HG03025 (cell line): ENCODE data around the gene GUCY2D.
"Not testable (repeated sequence)": the region's sequence is repeated elsewhere in the genome, so short reads cannot be mapped to it uniquely, and the experiment has no call there.

Experiments used
- ATAC-seq: cut with Tn5 transposase; IDR thresholded peaks from one replicate; pipeline ENCODE4 v1.9.1; 2021; ENCODE audit warnings: mild to moderate bottlenecking, moderate library complexity; ENCODE audit not compliant: unreplicated experiment, low FRiP score

GUCY2D gene

DNA sequence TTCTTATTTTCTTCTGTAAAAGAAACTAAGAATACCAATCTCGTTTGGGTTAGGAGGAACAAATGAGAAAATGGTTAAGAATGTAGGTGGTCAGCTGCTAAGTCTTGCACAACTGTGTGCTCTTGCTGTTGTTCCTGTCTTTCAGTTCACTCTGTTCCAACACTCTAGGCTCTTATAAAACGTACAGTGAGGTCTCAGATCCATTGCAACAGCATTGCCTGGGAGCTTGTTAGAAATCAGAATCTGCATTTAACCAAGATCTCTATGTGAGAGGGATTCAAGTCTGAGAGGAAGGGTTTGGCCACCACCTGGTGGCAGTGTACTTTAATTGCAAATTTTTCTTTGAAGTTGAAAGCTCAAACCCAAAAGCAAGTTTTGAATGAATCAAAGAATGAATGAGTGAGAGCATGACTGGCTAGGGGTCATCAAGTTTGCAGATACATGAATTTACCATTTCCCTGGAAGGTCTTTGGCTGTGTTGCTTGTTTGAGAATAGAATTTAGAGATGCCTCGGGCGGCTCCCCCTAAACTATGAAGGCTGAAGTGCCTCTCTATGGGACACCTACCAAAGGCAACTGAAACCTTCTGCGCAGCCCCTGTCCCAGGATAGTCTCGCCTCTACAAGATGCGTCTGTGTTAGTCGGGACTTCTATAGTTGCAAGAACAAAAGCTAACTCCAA lies 39.0 kb downstream of the GUCY2D start:
- no peak for ATAC-seq

DNA sequence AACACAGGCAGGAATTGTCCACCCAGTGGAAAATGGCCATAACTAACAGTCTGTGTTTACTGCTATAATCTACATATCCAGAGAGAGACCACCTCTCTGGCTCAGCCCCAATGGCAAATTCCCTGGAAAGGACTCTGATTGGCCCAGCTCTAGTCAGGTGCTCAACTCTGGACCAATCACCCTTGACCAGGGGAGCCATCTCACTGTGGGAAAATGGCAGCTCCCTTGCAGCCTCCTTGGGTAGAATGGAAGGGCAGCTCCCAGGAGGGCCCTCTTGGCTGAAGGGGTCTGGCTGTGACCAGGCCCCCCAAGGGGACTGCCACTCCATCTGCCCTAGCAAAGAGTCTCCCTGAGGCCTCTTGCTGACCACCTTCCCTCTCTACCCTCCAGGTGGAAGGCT lies 39.6 kb downstream of the GUCY2D start:
- no peak for ATAC-seq

DNA sequence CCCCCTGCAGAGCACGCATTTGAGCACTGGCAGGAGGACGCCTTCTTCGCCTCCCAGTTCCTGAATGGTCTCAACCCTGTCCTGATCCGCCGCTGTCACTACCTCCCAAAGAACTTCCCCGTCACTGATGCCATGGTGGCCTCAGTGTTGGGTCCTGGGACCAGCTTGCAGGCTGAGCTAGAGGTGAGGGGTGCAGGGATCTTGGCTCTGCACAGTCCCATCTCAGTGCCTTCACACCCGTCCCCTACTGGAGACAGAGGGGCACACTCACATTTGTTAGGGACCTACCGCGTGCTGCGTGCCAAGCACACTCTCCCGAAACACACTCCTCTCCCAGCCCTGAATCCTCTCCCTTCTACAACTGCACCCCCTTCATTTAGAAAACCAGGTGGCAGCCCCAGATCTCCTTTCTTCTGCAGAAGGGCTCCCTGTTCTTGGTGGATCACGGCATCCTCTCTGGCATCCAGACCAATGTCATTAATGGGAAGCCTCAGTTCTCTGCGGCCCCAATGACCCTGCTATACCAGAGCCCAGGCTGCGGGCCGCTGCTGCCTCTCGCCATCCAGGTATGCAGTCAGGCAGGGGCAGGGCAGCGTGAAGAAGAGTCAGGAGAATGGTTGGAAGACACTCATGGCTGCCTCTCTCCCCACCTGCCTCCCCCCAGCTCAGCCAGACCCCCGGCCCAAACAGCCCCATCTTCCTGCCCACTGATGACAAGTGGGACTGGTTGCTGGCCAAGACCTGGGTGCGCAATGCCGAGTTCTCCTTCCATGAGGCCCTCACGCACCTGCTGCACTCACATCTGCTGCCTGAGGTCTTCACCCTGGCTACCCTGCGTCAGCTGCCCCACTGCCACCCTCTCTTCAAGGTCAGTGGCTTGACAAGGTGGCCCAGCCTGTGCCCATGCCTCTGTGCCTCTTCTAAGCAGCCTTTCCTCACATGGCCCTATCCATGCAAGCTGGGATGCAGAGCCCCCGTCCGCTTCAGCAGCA lies 42.7 kb downstream of the GUCY2D start:
- no peak for ATAC-seq

DNA sequence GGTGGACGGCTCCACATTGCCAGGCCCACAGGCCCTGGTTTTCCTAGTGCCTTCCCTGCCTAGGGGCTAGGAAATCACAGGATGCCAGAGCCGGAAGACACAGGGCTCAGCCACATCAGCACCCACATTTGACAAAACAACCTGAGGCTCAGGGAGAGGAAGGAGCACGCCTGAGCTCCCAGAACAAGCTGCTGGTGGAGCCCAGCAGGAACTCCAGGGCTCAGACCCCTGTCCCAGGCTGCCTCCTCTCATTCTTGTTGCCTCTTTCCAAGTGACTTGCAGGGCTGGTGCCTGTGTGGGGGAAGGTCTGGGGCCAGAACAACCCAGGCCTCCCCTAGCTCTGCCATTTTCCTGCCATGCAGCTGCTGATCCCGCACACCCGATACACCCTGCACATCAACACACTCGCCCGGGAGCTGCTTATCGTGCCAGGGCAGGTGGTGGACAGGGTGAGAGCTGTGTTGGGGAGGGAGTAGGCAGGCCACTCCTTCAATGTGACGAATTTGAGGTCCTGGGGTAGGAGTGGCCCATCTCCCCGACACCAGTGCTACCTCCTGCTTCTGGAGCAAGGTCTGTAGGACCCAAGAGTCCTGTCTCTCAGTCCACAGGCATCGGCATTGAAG lies 44.0 kb downstream of the GUCY2D start:
- no peak for ATAC-seq

DNA sequence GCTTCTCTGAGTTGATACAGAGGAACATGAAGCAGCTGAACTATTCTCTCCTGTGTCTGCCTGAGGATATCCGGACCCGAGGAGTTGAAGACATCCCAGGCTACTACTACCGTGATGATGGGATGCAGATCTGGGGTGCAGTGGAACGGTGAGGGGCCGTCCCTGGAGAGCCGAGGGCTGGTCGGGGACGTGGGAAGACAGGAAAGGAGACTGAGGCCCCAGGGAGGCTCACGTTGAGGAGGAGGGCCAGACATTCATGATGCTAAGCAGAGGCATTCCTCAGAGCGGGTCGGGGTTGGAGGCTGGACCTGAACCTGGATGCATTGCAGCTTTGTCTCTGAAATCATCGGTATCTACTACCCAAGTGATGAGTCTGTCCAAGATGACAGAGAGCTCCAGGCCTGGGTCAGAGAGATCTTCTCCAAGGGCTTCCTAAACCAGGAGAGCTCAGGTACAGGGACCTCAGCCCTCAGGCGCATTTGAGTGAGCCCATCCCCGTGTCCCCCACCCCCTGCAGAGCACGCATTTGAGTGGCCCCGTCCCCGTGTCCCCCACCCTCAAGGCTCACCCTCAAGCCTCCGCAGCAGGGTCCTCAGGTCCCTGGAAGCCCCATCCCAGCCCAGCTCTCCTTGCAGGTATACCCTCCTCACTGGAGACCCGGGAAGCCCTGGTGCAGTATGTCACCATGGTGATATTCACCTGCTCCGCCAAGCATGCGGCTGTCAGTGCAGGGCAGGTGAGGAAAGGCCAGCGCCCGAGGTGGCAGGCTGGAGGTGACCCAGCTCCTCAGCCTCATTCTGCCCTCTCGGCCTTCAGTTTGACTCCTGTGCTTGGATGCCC lies 44.7 kb downstream of the GUCY2D start:
- ATAC-seq = no peak

DNA sequence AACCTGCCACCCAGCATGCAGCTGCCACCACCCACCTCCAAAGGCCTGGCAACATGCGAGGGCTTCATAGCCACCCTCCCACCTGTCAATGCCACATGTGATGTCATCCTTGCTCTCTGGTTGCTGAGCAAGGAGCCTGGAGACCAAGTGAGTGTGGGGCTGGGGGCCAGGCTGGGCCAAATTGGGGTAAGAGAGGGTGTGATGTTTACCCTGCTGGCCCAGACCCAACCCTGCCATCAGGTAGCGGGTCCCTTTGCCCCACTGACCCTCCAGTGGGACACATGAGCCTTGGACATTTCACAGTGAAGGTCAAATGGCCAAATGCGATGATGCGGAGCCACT lies 45.3 kb downstream of the GUCY2D start:
- no peak for ATAC-seq

DNA sequence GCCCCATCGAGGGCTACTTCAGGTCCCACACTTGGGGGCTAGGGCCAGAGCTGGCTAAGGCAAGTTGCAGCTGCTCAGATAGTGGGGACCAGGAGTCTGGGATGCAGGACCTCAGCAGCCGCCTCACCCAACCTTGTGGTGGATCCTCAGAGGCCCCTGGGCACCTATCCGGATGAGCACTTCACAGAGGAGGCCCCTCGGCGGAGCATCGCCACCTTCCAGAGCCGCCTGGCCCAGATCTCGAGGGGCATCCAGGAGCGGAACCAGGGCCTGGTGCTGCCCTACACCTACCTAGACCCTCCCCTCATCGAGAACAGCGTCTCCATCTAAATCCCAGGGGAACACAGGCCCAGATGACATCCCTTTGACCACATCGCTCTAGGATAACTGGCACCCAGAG lies 45.8 kb downstream of the GUCY2D start:
- ATAC-seq = no peak

DNA sequence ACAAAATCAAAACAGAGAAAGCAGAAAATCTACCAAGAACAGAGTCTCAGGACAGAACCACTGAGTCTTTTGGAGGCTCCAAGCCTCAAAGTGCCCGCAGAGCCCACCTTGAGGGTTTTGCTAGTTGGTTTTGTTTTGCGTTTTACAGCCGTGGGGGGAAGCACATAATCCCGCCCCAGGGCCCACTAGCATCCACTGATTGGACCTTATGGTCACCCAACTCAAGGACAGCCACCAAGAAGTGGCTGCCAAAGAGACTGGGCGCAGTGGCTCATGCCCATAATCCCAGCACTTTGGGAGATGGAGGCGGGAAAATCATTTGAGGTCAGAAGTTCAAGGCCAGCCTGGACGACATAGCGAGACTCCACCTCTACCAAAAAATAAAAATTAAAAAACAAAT lies 46.3 kb downstream of the GUCY2D start:
- ATAC-seq = no peak

DNA sequence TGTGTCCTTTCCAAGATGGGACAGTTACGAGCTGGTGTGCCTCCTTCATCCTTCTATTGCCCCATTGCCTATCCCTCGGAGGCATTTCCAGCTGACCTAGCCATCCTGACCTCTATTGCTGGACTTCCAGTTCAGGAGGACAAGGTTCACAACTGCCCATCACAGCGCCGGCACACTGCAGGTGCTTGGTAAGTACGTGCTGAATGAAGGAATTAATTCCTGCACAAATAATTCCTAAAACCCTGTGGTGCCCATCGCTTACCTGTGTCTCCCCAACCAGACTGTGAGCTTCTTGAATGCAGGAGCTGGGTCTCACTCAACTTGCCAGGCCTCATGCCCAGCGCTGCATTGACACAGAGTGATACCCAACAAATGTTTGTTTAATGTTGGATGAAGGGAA lies 49.4 kb downstream of the GUCY2D start:
- no peak for ATAC-seq

DNA sequence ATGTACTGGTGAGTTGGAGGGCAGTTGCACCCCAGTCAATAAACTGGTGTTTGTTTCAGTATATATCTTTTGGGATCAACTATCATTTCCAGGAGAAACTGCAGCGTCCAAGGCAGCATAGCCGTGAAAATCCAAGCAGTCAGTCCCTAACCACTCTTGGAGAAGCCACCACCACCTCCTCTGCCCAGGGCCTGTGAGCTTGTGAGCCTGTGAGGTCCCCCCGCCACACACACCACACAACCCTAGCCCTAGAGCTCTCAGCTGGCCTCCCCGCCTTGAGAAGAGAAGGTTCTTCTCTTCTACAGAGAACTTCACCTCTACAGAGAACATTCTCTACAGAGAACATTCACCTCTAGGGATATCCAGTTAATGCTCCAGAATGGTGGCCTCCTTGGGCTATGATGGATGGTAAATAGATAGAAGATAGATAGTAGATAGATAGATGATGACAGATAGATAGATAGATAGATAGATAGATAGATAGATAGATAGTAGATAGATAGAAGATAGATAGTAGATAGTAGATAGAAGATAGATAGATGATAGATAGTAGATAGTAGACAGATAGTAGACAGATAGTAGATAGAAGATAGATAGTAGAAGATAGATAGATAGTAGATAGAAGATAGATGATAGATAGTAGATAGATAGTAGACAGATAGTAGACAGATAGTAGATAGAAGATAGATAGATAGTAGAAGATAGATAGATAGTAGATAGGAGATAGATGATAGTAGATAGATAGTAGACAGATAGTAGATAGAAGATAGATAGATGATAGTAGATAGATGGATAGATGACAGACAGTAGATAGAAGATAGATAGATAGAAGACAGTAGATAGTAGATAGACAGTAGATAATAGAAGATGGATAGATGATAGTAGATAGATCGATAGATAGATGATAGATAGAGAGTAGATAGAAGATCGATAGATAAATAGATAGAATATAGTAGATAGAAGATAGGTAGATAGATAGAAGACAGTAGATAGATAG lies 50.1 kb downstream of the GUCY2D start:
- no peak for ATAC-seq

DNA sequence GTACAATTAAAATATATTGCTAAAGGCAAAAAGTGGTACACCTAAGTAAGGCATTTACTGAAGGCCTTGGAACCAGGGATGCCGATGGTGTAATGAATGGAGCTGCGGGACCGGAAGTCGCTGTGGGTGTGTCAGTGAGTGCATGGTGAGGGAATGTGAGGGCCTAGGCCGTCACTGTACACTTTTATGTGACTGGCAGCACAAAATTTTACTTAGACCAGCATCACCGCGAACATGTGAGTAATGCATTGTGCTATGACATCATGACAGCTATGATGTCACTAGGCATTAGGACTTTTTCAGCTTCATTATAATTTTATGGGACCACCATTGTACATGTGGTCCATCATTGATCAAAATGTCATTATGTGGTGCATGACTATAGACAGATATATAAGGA lies 51.2 kb downstream of the GUCY2D start:
- no peak for ATAC-seq

DNA sequence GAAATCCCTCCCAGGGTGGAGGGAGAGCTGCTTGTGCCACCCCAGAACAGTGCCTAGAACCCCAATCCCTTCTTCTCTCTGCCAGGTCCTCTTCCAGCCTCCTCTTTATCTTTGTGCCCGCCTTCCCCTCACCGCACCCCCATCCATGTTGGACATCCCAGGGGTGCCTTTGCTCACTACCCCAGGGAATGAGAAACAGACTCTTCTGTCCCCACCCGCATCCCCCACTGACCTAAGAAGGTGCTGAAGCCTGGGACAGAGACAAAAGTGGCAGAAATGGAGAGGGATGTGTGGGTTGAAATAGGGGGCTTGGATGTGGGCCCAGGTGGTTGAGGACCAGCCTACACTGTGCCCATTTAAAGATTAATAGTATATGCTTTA lies 53.4 kb downstream of the GUCY2D start:
- no peak for ATAC-seq

DNA sequence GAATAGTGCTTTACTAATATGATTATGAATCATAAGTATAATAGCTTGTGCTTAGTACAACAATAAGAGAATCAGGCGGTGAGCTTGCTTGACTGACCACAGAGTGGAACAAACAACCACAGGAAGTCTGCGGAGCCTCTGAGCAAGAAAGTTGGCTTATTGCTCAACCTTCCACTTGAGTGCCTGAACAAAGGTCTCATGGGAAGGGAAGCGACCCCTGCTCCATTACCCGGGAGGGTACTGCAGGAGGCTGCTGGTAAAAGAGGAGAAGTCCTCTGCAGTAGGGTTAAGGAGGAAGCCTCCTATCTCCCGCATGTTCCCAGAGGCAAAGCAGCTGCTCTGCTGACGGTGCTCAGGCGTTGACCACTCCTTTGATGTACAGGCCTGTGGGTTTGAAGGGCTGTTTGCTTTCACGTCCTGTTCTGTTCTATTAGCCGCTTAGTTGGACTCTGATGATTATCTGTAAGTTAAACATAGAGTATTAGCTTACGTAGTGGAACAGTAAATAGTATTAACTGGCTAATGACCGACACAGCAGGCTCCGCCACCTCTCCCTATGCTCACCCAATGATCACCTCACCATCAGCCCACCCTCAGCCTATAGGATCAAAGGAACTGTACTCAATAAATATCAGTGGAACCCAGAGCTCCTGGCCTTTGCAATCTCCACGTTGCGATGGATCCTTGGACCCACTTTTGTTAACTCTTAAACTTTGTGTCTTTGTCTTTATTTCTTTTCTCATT lies 54.0 kb downstream of the GUCY2D start:
- ATAC-seq = no peak

DNA sequence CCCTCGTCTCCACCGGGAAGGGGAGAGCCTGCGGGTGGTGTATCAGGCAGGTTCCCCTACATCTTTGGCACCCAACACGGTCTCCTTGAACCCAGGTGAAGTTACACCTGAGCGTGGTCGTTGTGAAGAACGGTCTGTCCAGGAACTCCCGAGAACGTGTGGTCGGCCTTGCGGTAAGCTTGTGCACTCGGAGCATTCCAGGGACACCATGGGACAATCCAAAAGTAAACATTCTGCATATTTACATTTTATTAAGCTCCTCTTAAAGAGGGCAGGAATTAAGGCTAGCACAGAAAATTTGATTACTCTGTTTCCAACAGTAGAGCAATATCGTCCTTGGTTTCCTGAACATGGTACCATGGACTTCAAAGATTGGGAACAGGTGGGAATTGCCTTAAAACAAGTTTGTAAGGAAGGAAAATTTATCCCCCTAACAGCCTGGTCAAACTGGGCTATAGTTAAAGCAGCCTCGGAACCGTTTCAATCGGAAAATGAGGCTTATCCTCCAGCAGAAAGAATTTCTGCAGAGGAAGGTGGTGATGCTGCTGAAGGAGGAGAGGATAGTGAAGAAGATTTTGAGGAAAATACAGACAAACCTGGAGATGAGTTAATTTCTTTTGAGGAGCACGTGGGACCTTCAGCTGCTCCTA lies 54.7 kb downstream of the GUCY2D start:
- ATAC-seq = no peak

DNA sequence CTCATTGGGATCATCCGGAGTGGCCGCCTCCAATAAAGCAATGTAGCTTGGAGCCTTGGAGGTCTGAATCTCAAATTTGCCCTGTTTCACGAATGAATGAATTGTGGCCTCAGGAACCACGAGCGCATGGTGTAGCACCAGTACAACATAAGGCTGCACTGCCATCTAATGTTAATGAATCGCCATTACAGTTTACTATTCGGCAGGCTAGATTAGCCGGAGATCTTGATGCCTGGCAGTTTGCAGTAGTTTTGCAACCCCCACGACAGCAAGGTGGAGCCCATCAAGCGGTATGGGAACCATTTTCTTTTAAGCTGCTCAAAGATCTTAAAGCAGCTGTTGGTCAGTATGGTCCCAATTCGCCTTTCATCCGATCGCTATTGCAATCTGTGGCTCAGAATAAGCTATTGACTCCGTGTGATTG lies 55.3 kb downstream of the GUCY2D start:
- ATAC-seq = no peak

DNA sequence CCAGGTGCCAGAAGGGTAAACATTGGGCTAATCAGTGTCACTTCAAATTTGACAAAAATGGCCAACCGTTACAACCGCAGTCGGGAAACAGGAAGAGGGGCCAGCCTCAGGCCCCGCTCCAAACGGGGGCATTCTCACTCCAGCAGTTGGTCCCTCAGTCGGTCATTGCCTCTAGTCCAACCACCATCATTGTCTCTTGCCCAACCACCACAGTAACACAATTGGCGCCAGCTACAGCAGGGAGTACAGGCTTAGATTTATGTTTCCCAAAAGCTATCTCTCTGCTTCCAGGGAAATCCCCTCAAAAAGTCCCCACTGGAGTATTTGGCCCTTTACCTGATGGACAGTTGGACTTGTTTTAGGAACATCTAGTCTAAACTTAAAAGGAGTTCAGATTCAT lies 56.7 kb downstream of the GUCY2D start:
- no peak for ATAC-seq

DNA sequence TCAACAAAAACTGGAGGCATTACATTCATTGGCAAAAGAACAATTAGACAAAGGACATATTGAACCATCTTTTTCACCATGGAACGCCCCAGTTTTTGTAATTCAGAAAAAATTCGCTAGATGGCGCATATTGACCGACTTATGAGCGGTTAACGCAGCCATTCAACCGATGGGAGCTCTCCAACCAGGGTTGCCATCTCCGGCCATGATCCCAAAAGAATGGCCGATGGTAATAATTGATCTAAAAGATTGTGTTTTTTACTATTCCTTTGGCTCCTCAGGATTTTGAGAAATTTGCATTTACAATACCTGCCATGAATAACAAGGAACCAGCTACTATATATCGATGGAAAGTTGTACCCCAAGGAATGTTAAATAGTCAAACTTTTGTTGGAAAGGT lies 57.9 kb downstream of the GUCY2D start:
- ATAC-seq = no peak

DNA sequence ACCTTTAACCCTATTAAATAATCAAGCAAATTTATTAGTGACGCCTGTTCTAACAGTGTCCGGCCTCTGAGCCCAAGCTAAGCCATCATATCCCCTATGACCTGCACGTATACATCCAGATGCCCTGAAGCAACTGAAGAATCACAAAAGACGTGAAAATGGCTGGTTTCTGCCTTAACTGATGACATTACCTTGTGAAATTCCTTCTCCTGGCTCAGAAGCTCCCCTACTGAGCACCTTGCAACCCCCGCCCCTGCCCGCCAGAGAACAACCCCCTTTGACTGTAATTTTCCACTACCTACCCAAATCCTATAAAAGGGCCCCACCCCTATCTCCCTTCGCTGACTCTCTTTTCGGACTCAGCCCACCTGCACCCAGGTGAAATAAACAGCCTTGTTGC lies 59.4 kb downstream of the GUCY2D start:
- not testable (repeated sequence) for ATAC-seq
